Fibroblast of pulmonary artery (primary cell): ENCODE data around the gene GPD1L.
"Not testable (repeated sequence)": the region's sequence is repeated elsewhere in the genome, so short reads cannot be mapped to it uniquely, and the experiment has no call there.

Experiments used
- DNase-seq: peaks from one replicate; pipeline ENCODE4 v3.0.0-alpha.2; 2010; ENCODE audit warnings: low read depth
- H3K4me3 ChIP-seq: replicated peaks from 2 replicates; pipeline ENCODE4 v1.5.1; 2011; ENCODE audit warnings: low read depth, mild to moderate bottlenecking, control low read depth, low read length, moderate library complexity
- TF ChIP-seq, protein P1 (sequence below): IDR thresholded peaks from 2 replicates; pipeline ENCODE4 v1.5.1; 2011; ENCODE audit warnings: mild to moderate bottlenecking, control low read depth, low read length, inconsistent platforms; ENCODE audit errors: missing control alignments

The GPD1L gene

DNA sequence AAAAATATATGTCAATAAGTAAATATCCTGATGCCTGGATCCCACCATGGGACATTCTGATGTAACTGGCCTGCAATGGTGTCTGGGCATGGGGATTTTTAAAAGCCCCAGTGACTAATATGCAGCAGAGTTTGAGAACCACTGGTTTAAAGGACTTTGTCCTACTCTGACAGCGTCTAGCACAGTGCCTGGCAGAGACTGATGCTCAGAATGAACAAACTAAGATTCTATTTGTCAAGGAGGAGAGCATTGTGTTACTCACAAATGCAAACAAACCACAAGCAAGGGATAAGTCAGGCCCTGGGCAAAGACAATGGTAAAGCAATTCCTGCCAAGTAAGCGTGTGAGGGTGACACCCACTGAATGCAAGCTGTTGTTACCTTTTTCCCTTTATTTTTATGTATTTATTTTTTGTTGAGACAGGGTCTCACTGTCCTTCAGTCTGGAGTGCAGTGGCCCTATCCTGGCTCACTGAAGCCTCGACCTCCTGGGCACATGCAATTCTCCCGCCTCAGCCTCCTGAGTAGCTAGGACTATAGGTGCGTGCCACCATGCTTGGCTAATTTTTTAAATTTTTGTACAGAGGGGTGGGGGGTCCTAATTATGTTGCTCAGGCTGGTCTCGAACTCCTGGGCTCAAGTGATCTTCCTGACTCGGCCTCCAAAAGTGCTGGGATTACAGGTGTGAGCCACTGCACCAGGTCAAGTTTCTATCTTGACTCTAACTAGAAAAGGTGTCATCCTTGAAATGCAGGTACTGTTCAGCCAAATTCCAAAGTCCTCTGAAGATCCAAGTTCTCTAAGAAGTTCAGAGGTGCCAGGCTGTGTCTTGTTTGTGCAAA is 909 bp upstream of the GPD1L start:
- H3K4me3 ChIP-seq = no peak overlapping the region
- TF ChIP-seq, protein P1, sequence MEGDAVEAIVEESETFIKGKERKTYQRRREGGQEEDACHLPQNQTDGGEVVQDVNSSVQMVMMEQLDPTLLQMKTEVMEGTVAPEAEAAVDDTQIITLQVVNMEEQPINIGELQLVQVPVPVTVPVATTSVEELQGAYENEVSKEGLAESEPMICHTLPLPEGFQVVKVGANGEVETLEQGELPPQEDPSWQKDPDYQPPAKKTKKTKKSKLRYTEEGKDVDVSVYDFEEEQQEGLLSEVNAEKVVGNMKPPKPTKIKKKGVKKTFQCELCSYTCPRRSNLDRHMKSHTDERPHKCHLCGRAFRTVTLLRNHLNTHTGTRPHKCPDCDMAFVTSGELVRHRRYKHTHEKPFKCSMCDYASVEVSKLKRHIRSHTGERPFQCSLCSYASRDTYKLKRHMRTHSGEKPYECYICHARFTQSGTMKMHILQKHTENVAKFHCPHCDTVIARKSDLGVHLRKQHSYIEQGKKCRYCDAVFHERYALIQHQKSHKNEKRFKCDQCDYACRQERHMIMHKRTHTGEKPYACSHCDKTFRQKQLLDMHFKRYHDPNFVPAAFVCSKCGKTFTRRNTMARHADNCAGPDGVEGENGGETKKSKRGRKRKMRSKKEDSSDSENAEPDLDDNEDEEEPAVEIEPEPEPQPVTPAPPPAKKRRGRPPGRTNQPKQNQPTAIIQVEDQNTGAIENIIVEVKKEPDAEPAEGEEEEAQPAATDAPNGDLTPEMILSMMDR = no peak
- DNase-seq = peak; percentile 14

DNA sequence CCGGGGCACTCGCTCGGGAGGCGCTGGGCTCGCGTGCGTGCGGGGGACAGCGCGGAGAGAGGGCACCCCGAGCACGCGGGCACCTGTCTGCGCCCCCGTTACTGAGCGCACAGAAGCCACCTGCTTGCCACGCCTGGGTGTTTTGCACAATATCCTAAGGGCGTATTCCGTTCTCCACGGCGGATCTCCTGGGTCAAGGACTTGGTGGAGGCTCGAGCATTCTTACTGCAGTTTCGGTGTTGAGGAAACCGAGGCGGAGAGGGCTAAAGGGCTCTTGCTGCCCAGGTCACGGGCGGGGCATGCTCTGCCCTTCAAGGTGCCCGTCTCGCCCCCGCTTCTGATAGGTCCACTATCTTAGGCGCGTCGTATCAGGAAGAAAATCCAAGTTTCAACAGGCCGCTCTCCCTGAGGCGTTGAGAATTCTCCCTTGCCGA is 526 bp downstream of the GPD1L start:
- peak; percentile 7 for DNase-seq
- TF ChIP-seq, protein P1 = no peak
- H3K4me3 ChIP-seq = peak overlapping the region; percentile 64

DNA sequence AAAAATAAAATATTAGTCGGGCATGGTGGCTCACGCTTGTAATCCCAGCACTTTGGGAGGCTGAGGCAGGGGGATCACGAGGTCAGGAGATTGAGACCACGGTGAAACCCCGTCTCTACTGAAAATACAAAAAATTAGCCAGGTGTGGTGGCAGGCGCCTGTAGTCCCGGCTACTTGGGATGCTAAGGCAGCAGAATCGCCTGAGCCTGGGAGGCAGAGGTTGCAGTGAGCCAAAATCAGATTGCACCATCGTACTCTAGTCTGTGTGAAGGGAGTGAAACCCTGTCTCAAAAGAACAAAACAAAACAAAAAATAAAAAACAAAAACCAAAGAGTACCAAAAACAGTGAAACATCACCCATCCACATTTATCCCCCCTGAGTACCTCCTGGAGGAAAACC is 1.8 kb downstream of the GPD1L start:
- not testable (repeated sequence) for DNase-seq, H3K4me3 ChIP-seq

DNA sequence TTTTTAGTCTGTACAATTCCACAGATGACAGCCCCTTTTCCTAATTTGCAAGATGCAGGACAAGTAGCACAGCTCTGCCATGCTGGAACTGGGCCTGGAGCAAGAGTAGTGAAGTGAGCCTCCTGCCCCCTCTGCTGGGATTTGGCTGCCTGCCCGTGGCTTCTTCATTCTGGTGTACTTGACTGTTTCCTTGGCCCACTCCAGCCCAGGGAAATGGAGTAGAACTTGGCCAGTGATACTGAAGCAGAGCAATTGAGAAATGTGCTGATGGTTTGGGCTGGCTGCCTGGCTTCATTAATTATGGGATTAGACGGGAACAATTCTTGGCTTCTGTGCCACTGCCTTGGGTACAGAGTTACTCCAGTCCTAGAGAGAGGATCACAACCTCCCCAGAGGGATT is 2.8 kb downstream of the GPD1L start:
- H3K4me3 ChIP-seq = no peak overlapping the region
- TF ChIP-seq, protein P1 = no peak
- DNase-seq = peak; percentile 80

DNA sequence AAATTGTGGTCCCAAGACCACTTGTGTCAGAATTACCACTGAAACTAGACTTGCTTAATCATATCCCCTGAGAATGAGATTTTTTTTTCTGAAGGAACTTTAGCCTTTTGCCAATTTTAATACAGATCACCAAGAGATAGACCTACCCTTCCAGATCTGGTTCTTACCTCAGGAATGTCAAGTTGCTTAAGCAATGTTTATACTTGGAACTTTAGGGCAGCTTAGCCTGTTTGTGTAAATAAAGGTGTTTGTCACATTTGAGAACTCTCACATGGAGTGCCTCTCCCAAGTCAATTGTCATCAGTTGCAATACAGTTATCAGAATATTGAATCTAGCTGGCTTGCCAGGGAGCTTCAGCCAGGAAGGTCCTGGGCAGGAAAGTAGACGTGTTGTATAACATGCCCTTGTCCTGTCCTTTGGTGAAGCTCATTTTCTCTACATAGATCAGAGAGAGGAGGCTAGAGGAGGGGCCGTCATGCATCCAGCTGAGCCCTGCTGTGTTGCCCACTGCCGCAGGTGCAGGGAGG is 3.9 kb downstream of the GPD1L start:
- DNase-seq = no peak
- TF ChIP-seq, protein P1 = no peak
- no peak overlapping the region for H3K4me3 ChIP-seq

DNA sequence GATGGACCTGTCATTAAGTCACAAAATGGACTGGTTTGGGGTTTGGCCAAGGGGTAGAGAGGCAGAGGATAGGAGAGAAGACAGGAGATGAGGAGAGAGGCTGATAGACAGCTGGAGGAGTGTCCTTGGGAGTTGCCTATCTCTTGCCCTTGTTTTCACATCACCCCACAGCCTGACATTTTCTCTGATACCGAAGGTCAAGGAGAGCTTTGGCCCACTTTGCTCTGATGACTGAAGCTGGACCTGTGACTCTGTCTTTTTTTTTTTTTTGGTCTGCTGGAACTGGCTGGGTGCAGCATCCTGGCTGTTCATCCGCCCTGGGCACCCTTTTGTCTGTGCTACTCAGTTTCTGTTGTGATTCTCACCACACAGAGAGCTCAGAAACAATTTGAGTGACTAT is 5.1 kb downstream of the GPD1L start:
- no peak overlapping the region for H3K4me3 ChIP-seq
- DNase-seq = no peak
- TF ChIP-seq, protein P1 = no peak

DNA sequence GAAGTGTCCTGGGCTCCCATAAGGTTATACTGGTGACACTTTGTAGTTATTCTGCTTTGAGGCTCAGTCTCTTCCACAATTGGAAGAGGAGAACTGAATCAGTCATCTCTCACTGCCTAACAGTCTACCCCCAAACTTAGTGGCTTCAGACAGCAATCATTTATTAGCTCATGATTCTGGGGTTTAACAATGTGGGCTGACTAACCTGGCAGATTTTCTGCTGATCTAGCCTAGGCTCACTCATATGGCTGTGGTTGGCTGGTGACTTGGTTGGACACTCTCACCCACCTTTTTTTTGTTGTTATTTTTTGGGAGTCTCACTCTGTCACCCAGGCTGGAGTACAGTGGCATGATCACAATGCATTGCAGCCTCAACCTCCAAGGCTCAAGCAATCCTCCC is 7.1 kb downstream of the GPD1L start:
- TF ChIP-seq, protein P1 = no peak
- H3K4me3 ChIP-seq = no peak overlapping the region
- no peak for DNase-seq
